ENCODE data around the gene PARD3. TPM values are rescaled to one million over a fixed set of nuclear protein-coding genes. Genes with fewer than 3 reads are reported as not detected.
"Not testable (repeated sequence)": the region's sequence is repeated elsewhere in the genome, so short reads cannot be mapped to it uniquely, and the experiment has no call there.

The PARD3 gene
- total RNA-seq, 1 donor from 2014 or later = 1.7 TPM

DNA sequence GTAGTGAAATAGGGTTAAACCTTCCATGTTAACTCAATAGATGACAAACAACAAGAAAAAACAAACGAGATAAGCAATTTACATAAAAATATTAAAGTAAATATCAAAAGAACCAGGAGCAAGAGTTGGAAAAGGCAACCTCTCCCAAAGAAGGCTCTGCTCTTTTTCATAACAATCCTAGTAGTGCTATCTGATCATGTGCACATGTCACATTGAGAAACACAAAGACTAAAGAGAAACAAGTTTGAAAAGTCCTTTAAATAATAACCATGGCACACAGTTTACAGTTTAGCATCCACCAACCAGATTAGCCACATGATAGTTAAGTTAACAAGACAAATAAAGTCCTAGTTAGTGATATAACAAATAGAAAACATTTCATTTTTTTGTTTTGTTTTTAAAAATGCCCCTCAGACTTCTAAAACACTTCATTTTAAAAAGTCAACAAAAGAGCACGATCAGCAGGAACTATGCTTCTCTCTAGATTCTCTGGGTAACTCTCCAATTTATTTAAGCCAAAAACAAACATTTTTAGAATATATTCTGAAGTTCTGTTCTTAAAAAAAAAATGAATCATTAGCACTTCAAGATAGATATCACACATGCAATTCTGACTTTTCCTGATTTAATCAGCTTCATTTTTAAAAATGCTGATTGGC lies 110.4 kb downstream of the PARD3 start:
- Mint-ChIP-seq H3K9me3 (no peaks in the 10 kb centered on the region), H3K36me3 (ENCODE audit: low read depth) (no peaks in the 10 kb centered on the region), H3K27me3 (ENCODE audit: insufficient read depth) (peaks cover 19% of the 10 kb centered on the region), H3K4me1 (ENCODE audit: low read depth) (peaks cover 6% of the 10 kb centered on the region), H3K27ac (no peak overlapping the region), H3K4me3 (no peak overlapping the region)
- intact Hi-C loops (cut with micrococcal nuclease) = no loop called here
- DNase-seq (ENCODE audit: low spot score) = no peak

DNA sequence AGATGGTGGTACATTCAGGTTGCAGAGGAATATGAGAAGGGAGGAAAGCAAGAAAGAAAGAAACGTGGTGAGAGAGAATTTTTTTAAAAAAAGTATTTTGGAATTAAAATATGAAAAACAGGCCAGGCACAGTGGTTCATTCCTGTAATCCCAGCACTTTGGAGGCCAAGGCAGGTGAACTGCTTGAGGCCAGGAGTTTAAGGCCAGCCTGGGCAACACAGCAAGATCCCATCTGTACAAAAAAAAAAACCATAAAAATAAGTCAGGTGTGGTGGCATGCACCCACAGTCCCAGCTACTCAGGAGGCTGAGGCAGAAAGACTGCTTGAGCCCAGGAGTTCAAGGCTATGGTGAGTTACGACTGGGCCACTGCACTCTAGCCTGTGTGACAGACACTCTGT lies 112.1 kb downstream of the PARD3 start:
- H3K36me3 Mint-ChIP-seq (ENCODE audit: low read depth) = no peaks in the 10 kb centered on the region
- DNase-seq (ENCODE audit: low spot score) = no peak
- H3K27me3 Mint-ChIP-seq (ENCODE audit: insufficient read depth) = peaks cover 18% of the 10 kb centered on the region
- no peak overlapping the region for H3K27ac Mint-ChIP-seq
- H3K4me3 Mint-ChIP-seq = no peak overlapping the region
- peaks cover 6% of the 10 kb centered on the region for H3K4me1 Mint-ChIP-seq (ENCODE audit: low read depth)
- intact Hi-C loops (cut with micrococcal nuclease) = no loop called here
- no peaks in the 10 kb centered on the region for H3K9me3 Mint-ChIP-seq

DNA sequence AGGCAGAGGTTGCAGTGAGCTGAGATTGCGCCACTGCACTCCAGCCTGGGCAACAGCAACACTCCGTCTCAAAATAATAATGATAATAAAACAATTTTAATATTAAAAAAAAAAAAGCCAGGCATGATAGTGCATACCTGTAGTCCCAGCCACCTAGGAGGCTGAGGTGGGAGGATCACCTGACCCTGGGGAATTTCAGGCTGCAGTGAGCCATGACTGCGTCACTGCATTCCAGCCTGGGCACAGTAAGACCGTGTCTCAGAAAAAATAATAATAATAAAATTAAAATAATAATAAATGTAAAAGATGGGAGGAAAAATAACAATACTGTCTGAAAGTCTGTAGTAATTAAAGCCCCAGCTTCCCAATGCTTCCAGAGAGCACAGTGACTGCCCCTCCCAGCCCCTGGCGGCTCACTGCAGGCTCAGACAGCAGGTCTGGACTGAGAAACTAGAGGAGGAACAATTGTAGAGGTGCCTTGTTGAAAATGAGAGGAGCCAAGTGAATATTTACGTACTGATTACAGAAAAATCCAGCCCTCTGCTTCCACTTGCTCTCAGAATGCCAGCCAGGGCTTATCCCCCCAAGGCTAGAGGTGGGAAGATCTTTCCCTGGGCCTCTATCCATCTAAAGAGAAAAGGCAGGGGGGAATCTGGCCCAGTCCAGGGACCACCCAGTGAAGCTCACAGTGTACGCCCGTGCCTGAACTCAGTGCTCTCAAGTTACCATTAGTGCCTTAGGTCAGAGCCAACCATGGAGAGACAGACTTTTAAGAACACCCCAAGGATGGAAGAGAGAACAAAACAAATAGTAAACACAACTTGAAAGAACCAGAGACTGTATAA lies 112.8 kb downstream of the PARD3 start:
- DNase-seq (ENCODE audit: low spot score) = no peak
- intact Hi-C loops (cut with micrococcal nuclease) = no loop called here
- Mint-ChIP-seq H3K27me3 (ENCODE audit: insufficient read depth) (peaks cover 17% of the 10 kb centered on the region), H3K9me3 (no peaks in the 10 kb centered on the region), H3K27ac (no peak overlapping the region), H3K36me3 (ENCODE audit: low read depth) (no peaks in the 10 kb centered on the region), H3K4me3 (no peak overlapping the region), H3K4me1 (ENCODE audit: low read depth) (peaks cover 6% of the 10 kb centered on the region)

DNA sequence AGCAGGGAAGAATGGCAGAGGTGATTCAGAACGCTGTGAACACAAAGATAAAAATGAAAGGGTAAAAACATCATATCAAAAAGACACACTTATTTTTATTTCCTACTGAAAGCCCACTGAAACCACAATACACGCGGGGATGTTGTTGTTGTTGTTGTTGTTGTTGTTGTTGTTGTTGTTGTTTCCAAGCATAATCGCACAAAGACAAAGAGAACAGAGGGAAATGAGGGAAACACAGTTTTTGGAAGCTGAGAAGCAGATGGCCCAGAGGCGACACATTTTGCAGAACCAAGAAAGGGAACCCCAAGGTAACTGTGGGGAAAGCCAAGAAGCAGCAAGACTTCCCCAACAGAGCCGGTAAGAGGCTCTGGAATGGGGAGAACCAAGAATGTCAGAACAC lies 113.9 kb downstream of the PARD3 start:
- Mint-ChIP-seq H3K4me1 (ENCODE audit: low read depth) (peaks cover 9% of the 10 kb centered on the region), H3K4me3 (no peak overlapping the region), H3K36me3 (ENCODE audit: low read depth) (peaks cover 1% of the 10 kb centered on the region), H3K9me3 (no peaks in the 10 kb centered on the region), H3K27ac (no peak overlapping the region), H3K27me3 (ENCODE audit: insufficient read depth) (peaks cover 19% of the 10 kb centered on the region)
- DNase-seq (ENCODE audit: low spot score) = no peak
- intact Hi-C loops (cut with micrococcal nuclease) = no loop called here

DNA sequence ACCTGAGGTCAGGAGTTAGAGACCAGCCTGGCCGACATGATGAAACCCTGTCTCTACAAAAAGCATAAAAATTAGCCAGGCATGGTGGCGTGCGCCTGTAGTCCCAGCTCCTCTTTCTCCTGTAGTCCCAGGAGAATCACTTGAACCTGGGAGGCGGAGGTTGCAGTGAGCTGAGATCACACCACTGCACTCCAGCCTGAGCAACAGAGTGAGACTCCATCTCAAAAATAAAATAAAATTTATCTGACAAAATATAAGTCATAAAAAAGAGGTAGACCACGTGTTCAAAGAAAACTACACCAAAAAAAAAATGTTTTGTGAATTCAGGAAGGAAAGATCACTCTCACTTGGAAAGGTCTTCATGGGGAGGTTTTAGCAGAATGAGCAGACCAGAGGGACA lies 114.3 kb downstream of the PARD3 start:
- intact Hi-C loops (cut with micrococcal nuclease); H3K9me3 Mint-ChIP-seq; H3K27ac Mint-ChIP-seq; DNase-seq (ENCODE audit: low spot score); H3K4me3 Mint-ChIP-seq; H3K36me3 Mint-ChIP-seq (ENCODE audit: low read depth): not testable (repeated sequence)
- peaks cover 15% of the 10 kb centered on the region for H3K27me3 Mint-ChIP-seq (ENCODE audit: insufficient read depth)
- peaks cover 12% of the 10 kb centered on the region for H3K4me1 Mint-ChIP-seq (ENCODE audit: low read depth)

DNA sequence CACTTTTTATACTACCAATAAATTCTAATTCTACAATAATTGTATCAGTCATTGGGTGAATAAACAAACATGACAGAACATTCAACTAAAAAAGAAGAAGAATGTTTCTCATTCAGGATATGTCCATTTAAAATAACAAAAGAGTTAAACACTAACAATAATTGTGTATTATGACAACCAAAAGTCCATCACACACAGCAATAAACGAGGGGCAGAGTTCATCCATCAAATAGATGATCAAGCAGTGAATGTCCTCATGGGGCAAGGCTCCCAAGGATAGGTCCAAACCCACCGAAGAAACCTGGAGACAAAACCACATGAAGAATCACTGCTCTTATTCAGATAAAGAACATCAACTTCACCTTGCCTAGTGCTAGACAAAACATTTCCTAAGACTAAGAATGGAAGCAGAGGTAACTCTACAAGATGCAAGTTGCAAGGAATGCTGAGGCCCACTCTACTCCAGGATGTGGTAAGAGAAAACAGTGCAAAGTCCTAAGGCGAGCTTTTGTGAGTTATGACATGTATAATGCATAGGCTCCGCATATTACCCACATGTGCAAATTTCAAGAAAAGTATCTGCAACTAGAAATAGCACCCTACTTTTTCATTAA lies 115.1 kb downstream of the PARD3 start:
- H3K9me3 Mint-ChIP-seq = no peaks in the 10 kb centered on the region
- peaks cover 2% of the 10 kb centered on the region for H3K36me3 Mint-ChIP-seq (ENCODE audit: low read depth)
- H3K27ac Mint-ChIP-seq = no peak overlapping the region
- intact Hi-C loops (cut with micrococcal nuclease) = no loop called here
- no peak overlapping the region for H3K4me3 Mint-ChIP-seq
- no peak for DNase-seq (ENCODE audit: low spot score)
- H3K4me1 Mint-ChIP-seq (ENCODE audit: low read depth) = peaks cover 9% of the 10 kb centered on the region
- H3K27me3 Mint-ChIP-seq (ENCODE audit: insufficient read depth) = peaks cover 11% of the 10 kb centered on the region

DNA sequence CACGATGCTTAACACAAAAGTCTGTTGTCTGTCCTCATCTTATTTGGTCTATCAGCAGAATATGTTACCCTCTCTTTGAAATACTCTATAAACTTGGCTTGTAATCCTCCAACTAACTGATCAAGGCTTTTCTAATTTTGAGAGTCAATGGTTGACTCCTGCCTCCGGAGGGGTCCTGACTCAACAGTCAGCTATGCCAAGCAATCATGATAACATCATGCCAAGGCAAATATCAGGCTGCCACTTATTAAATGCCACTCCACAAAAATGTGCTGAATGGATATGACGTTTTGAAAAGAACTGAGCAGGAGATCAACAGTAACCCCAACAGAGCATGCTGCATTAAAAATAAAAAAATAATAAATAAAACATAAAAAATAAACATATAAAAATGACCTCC lies 116.1 kb downstream of the PARD3 start:
- no peaks in the 10 kb centered on the region for H3K9me3 Mint-ChIP-seq
- H3K27ac Mint-ChIP-seq = no peak overlapping the region
- no peak overlapping the region for H3K4me3 Mint-ChIP-seq
- H3K36me3 Mint-ChIP-seq (ENCODE audit: low read depth) = peaks cover 2% of the 10 kb centered on the region
- DNase-seq (ENCODE audit: low spot score) = no peak
- intact Hi-C loops (cut with micrococcal nuclease) = no loop called here
- peaks cover 9% of the 10 kb centered on the region for H3K4me1 Mint-ChIP-seq (ENCODE audit: low read depth)
- H3K27me3 Mint-ChIP-seq (ENCODE audit: insufficient read depth) = peaks cover 11% of the 10 kb centered on the region

DNA sequence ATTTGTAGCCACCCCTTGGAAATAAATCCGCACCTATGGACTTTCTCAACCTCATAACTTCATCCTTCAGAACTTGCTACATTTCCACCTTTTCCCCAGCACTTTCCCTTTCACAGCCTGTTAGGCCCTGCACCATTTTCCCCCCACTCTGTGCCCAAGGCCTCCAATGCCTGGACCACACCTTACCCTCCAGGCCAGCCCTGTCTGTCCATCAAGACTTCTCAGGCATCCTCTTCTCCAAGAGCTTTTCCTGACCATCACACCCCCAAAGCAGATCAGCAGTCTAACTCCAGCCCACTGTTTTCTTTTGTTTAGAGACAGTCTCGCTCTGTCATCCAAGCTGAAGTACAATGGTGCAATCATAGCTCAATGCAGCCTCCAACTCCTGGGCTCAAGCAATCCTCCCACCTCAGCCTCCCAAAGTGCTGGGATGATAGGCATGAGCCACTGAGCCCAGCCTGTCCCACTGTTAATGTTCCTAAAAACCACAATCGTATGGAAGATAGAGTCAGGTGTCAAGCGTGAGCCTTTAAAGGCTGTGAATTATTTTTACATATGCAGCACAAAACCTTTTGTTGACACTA lies 116.8 kb downstream of the PARD3 start:
- peaks cover 9% of the 10 kb centered on the region for H3K4me1 Mint-ChIP-seq (ENCODE audit: low read depth)
- H3K9me3 Mint-ChIP-seq = no peaks in the 10 kb centered on the region
- H3K36me3 Mint-ChIP-seq (ENCODE audit: low read depth) = peaks cover 2% of the 10 kb centered on the region
- intact Hi-C loops (cut with micrococcal nuclease) = no loop called here
- peaks cover 11% of the 10 kb centered on the region for H3K27me3 Mint-ChIP-seq (ENCODE audit: insufficient read depth)
- DNase-seq (ENCODE audit: low spot score) = no peak
- H3K4me3 Mint-ChIP-seq = no peak overlapping the region
- no peak overlapping the region for H3K27ac Mint-ChIP-seq

DNA sequence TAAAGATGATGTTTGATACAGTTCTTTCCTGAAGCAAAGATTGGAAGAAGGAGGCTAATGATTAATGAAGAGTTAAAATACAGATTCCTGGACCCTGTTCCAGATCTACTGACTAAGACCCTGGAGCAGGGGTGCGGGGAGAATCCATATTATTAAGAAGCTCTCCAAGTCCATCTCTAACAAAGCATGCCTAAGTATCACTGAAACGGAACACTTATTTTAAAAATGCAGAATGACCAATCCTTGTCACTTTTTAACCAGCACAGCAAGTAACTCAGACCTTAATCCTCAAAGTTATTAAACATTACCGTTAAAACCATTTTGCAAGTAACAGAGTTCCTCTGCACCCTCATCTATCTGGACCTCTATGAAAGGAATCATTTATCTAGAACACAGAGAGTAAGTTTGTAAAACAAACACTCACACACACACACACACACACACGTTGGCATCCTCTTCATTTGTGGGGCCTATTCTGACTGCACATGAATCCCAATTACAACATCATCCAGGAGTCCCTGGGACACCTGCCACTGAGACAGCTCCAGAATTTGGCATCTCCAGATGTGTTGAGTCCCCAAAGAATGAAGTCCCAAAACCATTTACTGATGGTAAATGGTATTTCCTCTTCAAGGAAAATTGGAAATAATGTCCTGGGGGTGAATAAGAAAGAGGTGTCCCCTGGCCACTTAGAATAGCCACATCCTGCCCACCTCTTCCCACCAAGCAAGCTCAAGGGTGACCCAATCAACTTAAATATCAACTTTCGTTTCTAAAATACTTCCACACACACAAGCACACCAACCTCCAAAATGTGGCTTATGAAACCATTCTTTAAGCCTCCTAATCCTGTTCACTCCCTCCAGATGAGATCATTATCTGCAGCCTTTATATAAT lies 117.5 kb downstream of the PARD3 start:
- no peaks in the 10 kb centered on the region for H3K9me3 Mint-ChIP-seq

DNA sequence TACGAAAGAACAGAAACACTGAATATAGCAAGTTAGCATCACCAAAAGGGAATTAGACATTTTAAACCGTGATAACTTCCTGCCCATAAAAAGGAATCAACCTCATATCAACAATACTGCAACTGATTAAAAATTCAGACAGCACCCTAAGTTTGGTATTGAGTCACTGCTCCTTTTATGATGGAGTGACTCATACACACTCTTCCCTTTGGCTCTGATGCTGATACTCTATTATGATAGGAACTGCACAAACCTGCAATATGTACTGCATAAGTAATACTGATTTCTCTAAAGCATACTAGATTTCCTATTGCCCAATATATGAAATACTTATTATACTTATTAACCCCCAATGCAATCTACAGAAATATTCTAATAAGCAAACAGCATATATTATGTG lies 118.7 kb downstream of the PARD3 start:
- Mint-ChIP-seq H3K4me3 (no peak overlapping the region), H3K4me1 (ENCODE audit: low read depth) (peaks cover 9% of the 10 kb centered on the region), H3K9me3 (no peaks in the 10 kb centered on the region), H3K36me3 (ENCODE audit: low read depth) (peaks cover 2% of the 10 kb centered on the region), H3K27ac (no peak overlapping the region), H3K27me3 (ENCODE audit: insufficient read depth) (peaks cover 10% of the 10 kb centered on the region)
- intact Hi-C loops (cut with micrococcal nuclease) = no loop called here
- no peak for DNase-seq (ENCODE audit: low spot score)

More for the DNA sequence above, 117.5 kb downstream of the PARD3 start:
- Mint-ChIP-seq H3K27ac (no peak overlapping the region), H3K36me3 (ENCODE audit: low read depth) (peaks cover 2% of the 10 kb centered on the region), H3K4me1 (ENCODE audit: low read depth) (peaks cover 9% of the 10 kb centered on the region), H3K27me3 (ENCODE audit: insufficient read depth) (peaks cover 9% of the 10 kb centered on the region), H3K4me3 (no peak overlapping the region)
- no peak for DNase-seq (ENCODE audit: low spot score)
- intact Hi-C loops (cut with micrococcal nuclease) = no loop called here

DNA sequence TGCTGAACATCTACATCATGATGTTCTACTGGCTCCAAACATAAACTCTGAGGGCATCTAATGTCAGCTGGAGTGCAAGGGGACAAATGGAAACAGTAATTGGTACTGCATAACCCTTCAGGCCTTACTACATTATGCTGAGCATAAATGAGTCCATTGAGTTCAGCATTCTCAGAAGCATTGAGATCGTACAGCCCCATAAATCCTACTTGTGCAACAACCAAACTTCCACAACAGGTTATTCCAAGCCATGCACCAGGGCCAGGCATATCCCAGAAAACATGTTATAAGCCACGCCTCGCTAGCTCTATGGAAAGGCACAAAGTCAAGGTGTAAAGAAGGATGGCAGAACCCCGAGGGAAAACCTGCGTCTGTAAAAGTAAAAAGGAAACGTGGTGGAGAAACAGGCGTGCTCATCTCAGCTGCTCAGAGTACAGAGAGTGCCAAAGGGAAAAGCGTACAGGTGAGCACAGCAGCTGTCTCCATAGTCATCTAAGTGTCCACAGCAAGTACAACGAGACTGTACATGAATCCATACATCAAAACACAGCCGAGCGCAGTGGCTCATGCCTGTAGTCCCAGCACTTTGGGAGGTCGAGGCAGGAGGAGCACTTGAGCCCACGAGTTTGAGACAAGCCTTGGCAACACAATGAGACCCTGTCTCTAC lies 124.6 kb downstream of the PARD3 start:
- DNase-seq (ENCODE audit: low spot score) = no peak
- intact Hi-C loops (cut with micrococcal nuclease) = no loop called here
- Mint-ChIP-seq H3K36me3 (ENCODE audit: low read depth) (no peaks in the 10 kb centered on the region), H3K27me3 (ENCODE audit: insufficient read depth) (peaks cover 2% of the 10 kb centered on the region), H3K9me3 (no peaks in the 10 kb centered on the region), H3K4me1 (ENCODE audit: low read depth) (no peaks in the 10 kb centered on the region), H3K27ac (no peak overlapping the region), H3K4me3 (no peak overlapping the region)

DNA sequence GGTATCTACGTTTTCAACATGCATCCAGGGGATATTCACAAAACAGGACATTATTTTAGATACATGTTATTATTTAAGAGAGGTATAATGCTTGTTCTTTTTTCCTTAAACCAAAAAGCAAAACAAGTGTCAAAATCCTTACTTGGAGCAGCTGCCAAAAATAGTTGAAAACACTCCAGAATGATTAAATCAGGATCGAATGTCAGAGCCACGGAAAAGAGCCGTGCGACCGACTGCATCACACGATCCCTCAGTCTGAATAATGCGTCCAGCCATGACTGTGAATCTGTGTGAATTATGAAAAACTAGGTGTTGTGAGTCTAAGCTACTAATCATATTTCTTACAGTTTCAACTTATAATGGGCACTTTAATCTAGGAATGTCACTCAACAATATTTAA lies 126.0 kb downstream of the PARD3 start:
- intact Hi-C loops (cut with micrococcal nuclease) = no loop called here
- H3K27me3 Mint-ChIP-seq (ENCODE audit: insufficient read depth) = peaks cover 2% of the 10 kb centered on the region

More for the DNA sequence above, 126.0 kb downstream of the PARD3 start:
- H3K4me1 Mint-ChIP-seq (ENCODE audit: low read depth) = no peaks in the 10 kb centered on the region
- no peak overlapping the region for H3K4me3 Mint-ChIP-seq
- DNase-seq (ENCODE audit: low spot score) = no peak
- H3K9me3 Mint-ChIP-seq = no peaks in the 10 kb centered on the region
- no peak overlapping the region for H3K27ac Mint-ChIP-seq
- no peaks in the 10 kb centered on the region for H3K36me3 Mint-ChIP-seq (ENCODE audit: low read depth)

Measured in activated T-helper 1 cell treated with anti-CD3 and anti-CD28 coated beads, Interleukin-12 subunit alpha, Interleukin-12 subunit beta, Interleukin-2, Interleukin-4 antibody, amounts not matched to agents 30 ng/mL and 10 ng/mL and 1 ng/mL, durations not matched to agents 14 hours and 24 hours and 36 hours (primary cell).